HepG2 (cell line): Measurements from ENCODE around the gene ETFB.

Source experiments
- NCOA2 ChIP-seq: sonication (generic); formaldehyde crosslinking; IDR thresholded peaks from 2 replicates; pipeline ENCODE4 v1.8.0; 2022; ENCODE audit warnings: inconsistent platforms
- RFX3 ChIP-seq: IDR thresholded peaks from 2 replicates; pipeline ENCODE4 v1.6.1; 2016; ENCODE audit warnings: missing biosample characterization, missing genetic modification reagents
- SMARCC2 ChIP-seq: fragments of 450-650 bp; IDR thresholded peaks from 2 replicates; pipeline ENCODE4 v1.6.1; 2017; ENCODE audit warnings: antibody characterized with exemption, mild to moderate bottlenecking
- SRSF4 ChIP-seq: fragments of 200-400 bp; formaldehyde crosslinking; IDR thresholded peaks from one replicate; pipeline ENCODE4 v1.6.1; 2018; ENCODE audit warnings: mild to moderate bottlenecking, low read depth, low read length, moderate library complexity; ENCODE audit not compliant: poor library complexity, severe bottlenecking
- ZNF639 ChIP-seq: conservative IDR thresholded peaks from 2 replicates; pipeline ENCODE4 v1.6.1; 2018; ENCODE audit warnings: missing genetic modification reagents

GRCh38 chr19:51319649-51320279 lies 46.4 kb downstream of the ETFB start:
- TF ChIP-seq SMARCC2 (no peak), RFX3 (no peak), ZNF639 (CRISPR knock-in tag) (no peak), NCOA2 (CRISPR knock-in tag) (no peak), SRSF4 (no peak)
